GM18499 (cell line): Measurements from ENCODE around the gene EEF1AKMT3.

Experiments
- ATAC-seq: cut with Tn5 transposase; IDR thresholded peaks from one replicate; pipeline ENCODE4 v1.9.1; 2021; ENCODE audit warnings: moderate number of reproducible peaks; ENCODE audit not compliant: insufficient read depth, unreplicated experiment

EEF1AKMT3 gene

DNA sequence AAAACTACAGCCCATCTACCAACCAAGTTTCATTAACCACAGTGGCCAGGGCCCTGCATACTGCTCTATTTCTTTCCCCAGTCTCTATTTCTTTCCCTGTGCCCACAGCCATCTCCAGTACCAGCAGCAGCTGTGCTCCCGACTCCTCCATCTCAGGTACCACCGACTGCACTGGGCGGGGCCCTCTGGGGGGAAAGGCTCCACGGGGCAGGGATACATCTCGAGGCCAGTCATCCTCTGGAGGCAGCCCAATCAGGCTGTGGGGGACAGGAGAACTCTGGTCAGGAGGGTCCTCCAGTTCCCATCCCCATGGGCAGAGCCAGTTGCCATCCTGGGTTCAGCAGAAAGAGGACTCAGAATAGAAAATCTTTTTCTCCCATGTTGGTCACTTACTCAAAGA, 23.4 kb upstream of the EEF1AKMT3 start:
- no peak for ATAC-seq

DNA sequence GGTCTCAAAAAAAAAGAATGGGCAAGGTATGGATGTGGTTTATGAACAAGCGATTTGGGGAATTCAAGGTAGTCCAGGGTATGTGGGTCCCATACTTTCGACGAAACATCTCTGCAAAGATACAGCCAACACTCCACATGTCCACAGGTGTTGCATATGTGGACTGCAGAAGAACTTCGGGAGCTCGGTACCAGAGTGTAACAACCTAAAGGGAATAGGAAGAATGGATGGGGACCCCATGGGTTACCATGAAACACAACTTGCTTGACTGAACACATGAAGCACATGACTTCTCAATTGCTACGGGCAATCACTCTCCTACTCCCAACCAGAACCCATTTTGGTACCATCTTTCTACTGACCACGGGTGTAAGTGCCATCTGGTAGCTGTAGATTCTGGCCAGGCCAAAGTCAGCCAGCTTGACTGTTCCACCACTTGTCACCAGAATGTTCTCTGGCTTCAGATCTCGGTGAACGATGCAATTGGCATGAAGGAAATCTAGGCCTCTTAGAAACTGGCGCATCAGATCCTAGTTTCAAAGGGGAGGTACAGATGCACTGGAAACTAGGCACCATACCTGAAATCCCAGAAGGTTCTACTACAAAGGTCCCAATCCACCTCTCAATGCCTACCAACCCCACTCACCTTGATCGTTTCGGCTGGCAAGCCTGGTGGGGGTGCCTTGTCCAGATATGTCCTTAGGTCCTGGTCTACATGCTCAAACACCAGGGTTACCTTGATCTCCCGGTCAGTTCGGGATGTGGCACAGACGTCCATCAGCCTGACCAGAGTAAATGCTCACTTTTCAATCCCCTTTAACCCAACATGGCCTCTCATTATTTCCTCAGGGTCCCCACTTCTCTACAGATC, 21.6 kb upstream of the EEF1AKMT3 start:
- no peak for ATAC-seq

DNA sequence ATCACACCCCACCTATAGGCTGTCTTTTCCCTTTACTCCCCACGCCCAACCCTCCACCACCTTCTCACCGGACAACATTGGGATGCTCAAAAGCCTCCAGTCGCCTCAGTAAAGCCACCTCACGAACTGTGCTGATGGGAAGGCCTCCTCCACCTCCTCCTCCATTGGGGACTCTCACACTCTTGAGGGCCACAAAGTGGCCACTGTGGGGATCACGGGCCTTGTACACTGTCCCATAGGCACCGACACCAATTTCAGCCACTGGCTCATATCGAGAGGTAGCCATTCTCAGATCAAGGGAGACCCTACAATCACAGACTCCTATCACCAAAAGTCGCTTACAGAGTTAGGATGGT, 21.0 kb upstream of the EEF1AKMT3 start:
- no peak for ATAC-seq

GRCh38 chr12:57751788-57752667, 20.4 kb upstream of the EEF1AKMT3 start, which contains the start of gene CDK4:
TSS of gene CDK4 (minus strand) at chr12:57752310. CDS start at chr12:57751717, 593 bp downstream.
- ATAC-seq = peak; percentile 52

DNA sequence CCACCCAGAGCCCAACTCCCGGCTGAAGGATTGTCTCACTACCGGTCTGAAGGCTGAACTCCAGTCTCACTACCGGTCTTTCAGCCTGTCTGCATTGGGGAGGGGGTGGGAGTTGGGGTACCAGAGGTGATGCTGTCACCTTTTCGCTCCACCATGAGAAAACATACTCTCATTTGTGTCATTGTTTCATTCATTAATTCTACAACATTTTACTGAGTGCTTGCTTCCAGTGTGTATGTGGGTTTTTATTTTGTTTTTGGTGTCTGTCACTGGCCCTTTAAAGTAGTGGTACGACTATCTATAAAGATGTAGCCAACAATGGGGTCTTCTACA, 19.8 kb upstream of the EEF1AKMT3 start:
- no peak for ATAC-seq

DNA sequence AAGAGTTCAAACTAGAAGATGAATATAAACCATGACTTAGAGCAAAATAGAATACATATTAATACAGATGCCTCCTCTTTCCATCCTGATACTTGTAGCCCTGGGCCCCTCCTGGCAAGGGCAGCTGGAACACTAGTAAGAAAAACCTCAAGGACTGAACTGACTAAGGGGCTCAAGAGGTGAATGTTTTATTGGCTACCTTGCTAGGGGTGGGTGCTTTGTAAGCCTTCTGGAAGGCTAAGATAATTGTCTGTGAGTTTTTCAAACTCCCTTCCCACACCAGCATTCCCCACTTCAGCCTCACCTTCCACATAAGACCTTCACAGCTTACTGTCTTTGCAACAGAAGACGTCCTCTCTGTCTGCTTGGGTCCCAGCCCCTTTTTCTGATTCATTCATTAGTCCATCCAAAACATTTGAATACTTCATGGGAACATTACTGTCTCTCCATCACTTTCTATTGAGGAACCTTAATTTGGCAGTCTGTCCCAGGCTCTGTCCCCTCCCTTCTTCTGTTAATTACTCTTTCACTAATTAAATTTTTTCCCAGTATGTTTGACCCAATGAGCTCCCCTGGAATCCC, 18.6 kb upstream of the EEF1AKMT3 start:
- ATAC-seq = no peak

- no peak for ATAC-seq
Observed at GRCh38 chr12:57754411-57755193, 17.8 kb upstream of the EEF1AKMT3 start, which contains the start of gene MARCHF9. TSS of gene MARCHF9 (plus strand) at chr12:57755103. CDS start at chr12:57755529, 426 bp downstream.

DNA sequence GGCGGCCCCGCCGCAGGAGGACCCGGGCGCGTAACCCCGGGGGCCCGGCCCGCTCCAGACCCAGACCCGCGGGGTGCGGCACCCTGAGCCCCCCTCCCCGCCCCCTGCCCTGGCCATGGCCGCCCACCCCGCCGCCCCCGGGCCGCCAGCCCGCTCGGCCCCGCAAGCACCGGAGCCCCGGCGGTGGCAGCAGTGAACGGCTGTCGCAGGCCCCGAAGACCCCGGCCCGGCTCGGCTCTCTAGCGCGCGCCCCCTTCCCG, 17.3 kb upstream of the EEF1AKMT3 start:
- no peak for ATAC-seq

DNA sequence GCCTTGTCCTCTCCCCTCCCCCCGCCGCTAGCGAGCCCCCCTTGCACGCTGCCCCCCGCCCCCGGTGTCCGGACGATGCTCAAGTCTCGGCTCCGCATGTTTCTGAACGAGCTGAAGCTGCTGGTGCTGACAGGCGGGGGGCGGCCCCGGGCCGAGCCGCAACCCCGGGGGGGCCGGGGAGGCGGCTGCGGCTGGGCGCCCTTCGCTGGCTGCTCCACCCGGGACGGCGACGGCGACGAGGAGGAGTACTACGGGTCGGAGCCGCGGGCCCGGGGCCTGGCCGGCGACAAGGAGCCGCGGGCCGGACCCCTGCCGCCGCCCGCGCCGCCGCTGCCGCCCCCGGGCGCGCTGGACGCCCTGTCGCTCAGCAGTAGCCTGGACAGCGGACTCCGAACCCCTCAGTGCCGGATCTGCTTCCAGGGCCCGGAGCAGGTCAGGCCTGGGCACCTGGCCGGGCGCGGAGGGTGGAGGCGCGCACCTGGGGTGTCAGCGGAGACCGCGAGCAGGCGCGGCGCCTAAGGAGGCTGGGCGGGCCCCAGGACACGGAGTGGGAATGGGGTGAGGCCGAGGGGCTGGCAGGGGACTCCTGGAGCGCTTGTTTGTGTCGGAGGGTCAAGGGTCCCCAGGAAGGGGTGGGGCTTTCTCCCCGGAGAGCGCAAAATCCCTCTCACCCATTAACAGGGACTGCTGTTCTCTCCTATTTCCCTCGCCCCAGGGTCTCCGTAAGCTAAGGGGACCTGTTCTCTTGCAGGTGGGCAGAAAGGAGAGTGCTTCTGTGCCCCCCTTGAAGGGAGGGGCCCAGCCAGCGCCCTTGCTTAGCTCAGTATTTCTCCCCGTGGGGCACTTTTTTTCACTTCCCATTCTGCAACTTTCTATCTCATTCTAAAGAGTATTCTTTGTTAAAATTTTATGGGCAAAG, 16.7 kb upstream of the EEF1AKMT3 start:
- no peak for ATAC-seq

- ATAC-seq = no peak
Observed at GRCh38 chr12:57756406-57757341, 15.7 kb upstream of the EEF1AKMT3 start.

DNA sequence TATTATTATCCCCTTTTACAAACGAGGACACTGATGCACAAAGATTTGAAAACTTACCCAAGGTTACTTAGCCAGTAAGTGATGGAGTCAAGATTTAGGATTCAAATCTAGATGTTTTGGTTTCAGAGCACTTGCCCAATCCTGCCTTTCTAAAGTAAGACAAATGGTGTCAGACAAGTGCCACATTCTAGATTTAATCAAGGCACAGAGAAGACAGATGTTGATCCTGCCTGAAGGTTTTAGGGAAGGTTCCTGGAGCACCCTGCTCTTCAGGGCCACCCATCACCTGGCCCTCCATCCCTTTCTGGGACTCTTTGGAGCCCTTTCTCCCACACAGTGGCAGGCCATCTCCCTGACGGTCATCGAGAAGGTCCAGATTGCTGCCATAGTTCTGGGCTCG, 14.6 kb upstream of the EEF1AKMT3 start:
- ATAC-seq = no peak

GRCh38 chr12:57758552-57759359, 13.7 kb upstream of the EEF1AKMT3 start:
- ATAC-seq = no peak

- no peak for ATAC-seq
Observed at GRCh38 chr12:57759360-57759980, 12.9 kb upstream of the EEF1AKMT3 start.

- ATAC-seq = no peak
Observed at GRCh38 chr12:57760347-57760982, 11.9 kb upstream of the EEF1AKMT3 start.

- ATAC-seq = no peak
Observed at GRCh38 chr12:57761391-57761998, 10.9 kb upstream of the EEF1AKMT3 start.

- no peak for ATAC-seq
Observed at GRCh38 chr12:57762463-57762862, 10.0 kb upstream of the EEF1AKMT3 start.
